ENCODE data around the gene PCDHGA12.
"Not testable (repeated sequence)": the region's sequence is repeated elsewhere in the genome, so short reads cannot be mapped to it uniquely, and the experiment has no call there.

PCDHGA12 gene

GRCh38 chr5:141409598-141410306 is 20.6 kb upstream of the PCDHGA12 start:
- no peak for DNase-seq

GRCh38 chr5:141411575-141411974 is 18.7 kb upstream of the PCDHGA12 start:
- no peak for DNase-seq

GRCh38 chr5:141412854-141413539 is 17.3 kb upstream of the PCDHGA12 start, which contains the start of gene PCDHGA10:
Gene PCDHGA10 (plus strand): TSS chr5:141412987. CDS start chr5:141413176, 189 bp downstream.
- DNase-seq, result peak; percentile 62

GRCh38 chr5:141413540-141414069 is 16.7 kb upstream of the PCDHGA12 start:
- no peak for DNase-seq

- DNase-seq, result not testable (repeated sequence)
These were observed 15.6 kb upstream of the PCDHGA12 start for GRCh38 chr5:141414548-141415274.

- DNase-seq, result not testable (repeated sequence)
These were observed 15.1 kb upstream of the PCDHGA12 start for GRCh38 chr5:141415275-141415618.

GRCh38 chr5:141417494-141418172 is 12.7 kb upstream of the PCDHGA12 start, which contains the start of gene PCDHGB7:
Gene PCDHGB7 (plus strand): TSS chr5:141417677. CDS start chr5:141417860, 183 bp downstream.
- DNase-seq, result peak; percentile 43

- no peak for DNase-seq
These were observed 11.0 kb upstream of the PCDHGA12 start for GRCh38 chr5:141419074-141419880.

- DNase-seq, result no peak
These were observed 9.3 kb upstream of the PCDHGA12 start, which contains the start of gene PCDHGA11 for GRCh38 chr5:141420855-141421488. Gene PCDHGA11 (plus strand): TSS chr5:141421051. CDS start chr5:141421228, 177 bp downstream.

- no peak for DNase-seq
These were observed 8.8 kb upstream of the PCDHGA12 start for GRCh38 chr5:141421489-141421855.

GRCh38 chr5:141422742-141423291 is 7.5 kb upstream of the PCDHGA12 start:
- DNase-seq, result no peak

- DNase-seq, result no peak
These were observed 2.4 kb upstream of the PCDHGA12 start for GRCh38 chr5:141427783-141428426.

- no peak for DNase-seq
These were observed 979 bp downstream of the PCDHGA12 start for GRCh38 chr5:141431286-141431685.

- not testable (repeated sequence) for DNase-seq
These were observed 2.0 kb downstream of the PCDHGA12 start for GRCh38 chr5:141432308-141432707.

- DNase-seq, result not testable (repeated sequence)
These were observed 2.4 kb downstream of the PCDHGA12 start for GRCh38 chr5:141432726-141433125.

- DNase-seq, result no peak
These were observed 3.7 kb downstream of the PCDHGA12 start for GRCh38 chr5:141434006-141434405.

GRCh38 chr5:141437221-141437620 is 6.9 kb downstream of the PCDHGA12 start:
- DNase-seq, result no peak

GRCh38 chr5:141439411-141440141 is 9.3 kb downstream of the PCDHGA12 start:
- no peak for DNase-seq

GRCh38 chr5:141440341-141440740 is 10.0 kb downstream of the PCDHGA12 start:
- DNase-seq, result no peak
